GM12878 (cell line): ENCODE results near the gene MAP4K1. TPM values are rescaled to one million over a fixed set of nuclear protein-coding genes. Genes with fewer than 3 reads are reported as not detected.

Experiments
- ATAC-seq: fragments of 200-7000 bp; cut with Tn5 transposase; 3 replicates; pipeline ENCODE4 v1.9.1; 2020; ENCODE audit warnings: mild to moderate bottlenecking, moderate library complexity
- BruUV-seq: library from RNA; stranded (reverse); fragments of 400-500 nt; replicated peaks from 2 replicates; lab custom pipeline; 2021; lab: Mats Ljungman, UMichigan
- CTCF ChIA-PET: fragments of 300-600 bp; sonication (Branson Sonifier 250); formaldehyde crosslinking; extraction: SDS; loops from one replicate; lab custom pipeline; 2021; ENCODE audit warnings: inconsistent platforms; lab: Yijun Ruan, JAX
- POLR2A ChIA-PET: fragments of 350-600 bp; formaldehyde crosslinking; extraction: SDS; loops from one replicate; lab custom pipeline; 2021; ENCODE audit warnings: inconsistent platforms; lab: Charles Lee
- RAD21 ChIA-PET: fragments of 300-600 bp; sonication (Branson Sonifier 250); formaldehyde crosslinking; loops from one replicate; lab custom pipeline; 2023; ENCODE audit warnings: antibody characterized with exemption; ENCODE audit not compliant: unreplicated experiment; lab: Charles Lee
- SMC1A ChIA-PET: fragments of 300-600 bp; sonication (Branson Sonifier 250); formaldehyde crosslinking; loops from one replicate; lab custom pipeline; 2023; ENCODE audit not compliant: unreplicated experiment, uncharacterized antibody; lab: Charles Lee
- DNase-seq: peaks from one replicate; pipeline ENCODE4 v3.0.0-alpha.2; 2011; ENCODE audit warnings: low read depth, low spot score
- FAIRE-seq: peaks from 3 replicates; lab custom pipeline; 2011; peaks lifted over from hg19 to GRCh38; lab: Jason Lieb, UNC
- H2AFZ ChIP-seq: 2 replicates; pipeline ENCODE4 v1.6.0; 2011; ENCODE audit warnings: low read depth, low read length, control low read depth; ENCODE audit not compliant: control insufficient read depth
- H3K27ac ChIP-seq: 2 replicates; pipeline ENCODE4 v1.5.1; 2011; ENCODE audit warnings: control low read depth; ENCODE audit not compliant: control insufficient read depth, insufficient read depth
- H3K27me3 ChIP-seq, 2 experiments: replicated peaks in 1 of 2; 2 replicates each; pipeline versions ENCODE4 v1.6.0 to v1.6.1; 2011; ENCODE audit warnings: low read length in 1 of 2; ENCODE audit not compliant: control insufficient read depth in 2 of 2, insufficient read depth in 2 of 2
- H3K36me3 ChIP-seq, 2 experiments: 2 replicates each; pipeline ENCODE4 v1.5.1; 2011; ENCODE audit warnings: low read length in 1 of 2; ENCODE audit not compliant: control insufficient read depth in 2 of 2, insufficient read depth in 2 of 2
- H3K4me1 ChIP-seq: 2 replicates; pipeline ENCODE4 v1.6.1; 2011; ENCODE audit warnings: mild to moderate bottlenecking, low read length, moderate library complexity, mixed read lengths; ENCODE audit not compliant: control insufficient read depth, insufficient read depth
- H3K4me2 ChIP-seq: 2 replicates; pipeline ENCODE4 v1.6.0; 2011; ENCODE audit warnings: control low read depth; ENCODE audit not compliant: control insufficient read depth, insufficient read depth
- H3K4me3 ChIP-seq: fragments of 200-600 bp; sonication (generic); 2 replicates; pipeline ENCODE4 v1.5.1; 2016
- H3K79me2 ChIP-seq: 2 replicates; pipeline ENCODE4 v1.6.0; 2011; ENCODE audit warnings: low read length; ENCODE audit not compliant: control insufficient read depth, insufficient read depth
- H3K9ac ChIP-seq: 2 replicates; pipeline ENCODE4 v1.8.0; 2011; ENCODE audit warnings: low read length, control low read depth, mixed read lengths; ENCODE audit not compliant: control insufficient read depth, insufficient read depth
- H3K9me3 ChIP-seq: replicated peaks from 3 replicates; pipeline ENCODE4 v1.5.1; 2011; ENCODE audit warnings: mild to moderate bottlenecking, low read length; ENCODE audit not compliant: control insufficient read depth, insufficient read depth
- H4K20me1 ChIP-seq: 2 replicates; pipeline ENCODE4 v1.6.0; 2011; ENCODE audit not compliant: control insufficient read depth, insufficient read depth
- ELK1 ChIP-seq: IDR thresholded peaks from 2 replicates; pipeline ENCODE4 v1.6.1; 2012; ENCODE audit warnings: low read depth, low read length, improper control_type of control experiment
- MTA2 ChIP-seq: fragments of 450-650 bp; IDR thresholded peaks from 2 replicates; pipeline ENCODE4 v1.6.1; 2016; ENCODE audit warnings: low read depth, mild to moderate bottlenecking, moderate library complexity
- NBN ChIP-seq: fragments of 450-650 bp; IDR thresholded peaks from 2 replicates; pipeline ENCODE4 v1.6.1; 2016
- PML ChIP-seq: IDR thresholded peaks from 2 replicates; pipeline ENCODE4 v1.6.1; 2012; ENCODE audit warnings: low read length, inconsistent platforms
- POLR2A ChIP-seq: IDR thresholded peaks from 2 replicates; pipeline ENCODE4 v1.6.1; 2011; ENCODE audit warnings: low read depth, mild to moderate bottlenecking, low read length
- PRDM15 ChIP-seq: fragments of 450-650 bp; formaldehyde crosslinking; IDR thresholded peaks from 2 replicates; pipeline ENCODE4 v1.4.0; 2020; ENCODE audit warnings: mild to moderate bottlenecking, moderate library complexity
- TCF7 ChIP-seq: IDR thresholded peaks from 2 replicates; pipeline ENCODE4 v1.6.1; 2014; ENCODE audit warnings: antibody characterized with exemption, borderline replicate concordance
- ZZZ3 ChIP-seq: IDR thresholded peaks from 2 replicates; pipeline ENCODE4 v1.6.1; 2011; ENCODE audit warnings: low read depth; ENCODE audit not compliant: control insufficient read depth, insufficient read length
- WGBS: methylation state at CpG from one replicate; pipeline ENCODE4 v1.1.6; 2016; ENCODE audit warnings: low lambda C conversion rate; ENCODE audit not compliant: insufficient replicate concordance, insufficient coverage; ENCODE audit errors: missing lambda C conversion rate; 5-methylcytosine and 5-hydroxymethylcytosine counted together
- in situ Hi-C: fragments of 300-500 bp; cut with MboI; formaldehyde crosslinking; loops from 9 replicates; pipeline ENCODE4 v1.14.3; 2018; ENCODE audit warnings: mixed read lengths
- intact Hi-C: fragments of 100-400 bp; cut with micrococcal nuclease; formaldehyde crosslinking; loops from one replicate; pipeline ENCODE4 v1.14.2; 2022; ENCODE audit not compliant: unreplicated experiment
- polyA plus RNA-seq, 11 experiments: library from polyadenylated mRNA; depleted of rRNA in 4 of 11; unstranded in 6 of 11; stranded (reverse) in 5 of 11; fragments of >200 nt; fragmentation: Nextera tagmentation in 4 of 11; fragmentation: Illumina TruSeq in 1 of 11; extraction: Ambion mirVana in 4 of 11; extraction: Trizol in 1 of 11; gene quantifications; 1 replicate in 1 of 11; 2 replicates in 10 of 11; pipeline versions ENCODE4 v1.2.1 to v1.2.3, GENCODE V29; 2011 to 2016; ENCODE audit warnings: inconsistent platforms in 2 of 11, missing spikeins in 2 of 11, low read depth in 1 of 11
- total RNA-seq, 4 experiments: library from RNA; depleted of rRNA in 3 of 4; stranded (reverse); fragments of >200 nt in 3 of 4; fragmentation: Illumina TruSeq in 1 of 4; extraction: Trizol in 1 of 4; gene quantifications; 2 replicates each; pipeline versions ENCODE4 v1.2.1 to v1.2.3, GENCODE V29; 2013 to 2021

Gene MAP4K1
- total and polyA plus RNA-seq, 10 of the 15 experiments (the other 5 are each of a cell fraction or from before 2014, with no cell fraction given) = 39.2 to 306 (median 140) TPM

DNA sequence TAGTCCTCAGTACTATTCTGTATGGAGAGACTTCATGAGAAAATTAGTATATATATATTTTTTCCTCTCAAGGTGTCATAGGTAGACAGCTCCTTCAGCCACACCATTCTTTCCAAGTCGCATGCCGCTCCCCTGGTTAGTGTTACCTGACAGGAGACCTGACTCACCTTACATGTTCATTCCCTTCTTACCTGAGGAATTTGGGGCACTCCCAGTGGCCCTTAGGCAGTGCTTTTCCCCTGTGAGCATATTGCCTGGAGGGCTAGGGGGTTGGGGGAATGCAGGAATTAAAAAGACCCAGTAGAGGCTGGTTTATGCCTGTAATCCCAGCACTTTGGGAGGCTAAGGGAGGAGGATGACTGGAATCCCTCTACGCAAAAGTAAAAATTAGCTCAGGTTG, 20.7 kb upstream of the MAP4K1 start:
- no peak for FAIRE-seq
- in situ Hi-C loops (loop anchor here (25.0 kb wide), 1 partner anchor 226 kb away; the partner anchor contains the start of gene FAM98C), intact Hi-C loops (no loop called here)
- WGBS = 98% methylated on average over 3 of the region's 3 CpGs
- no peaks in the 10 kb centered on the region for H3K9me3 ChIP-seq
- TF ChIP-seq PML = no peak
- TF ChIP-seq MTA2 = no peak
- TF ChIP-seq NBN = no peak
- 0 out of 2 replicates have a peak, but pooled peaks have one; percentile 21 for TF ChIP-seq POLR2A
- TF ChIP-seq ZZZ3 = no peak
- TF ChIP-seq PRDM15 (CRISPR knock-in tag) = no peak
- TF ChIP-seq ELK1 = no peak
- TF ChIP-seq TCF7 = no peak
- no peak overlapping the region for H3K4me3 ChIP-seq
- ChIA-PET RAD21 (interaction anchor here (1.1 to 1.4 kb wide), 3 partner anchors 9 to 291 kb away, joined by 3 to 7 read pairs (median 7); partner anchors contain the start of genes ACTN4, MRPS12 and SARS2), POLR2A (interaction anchor here (0.8 kb wide), 1 partner anchor 32 kb away, joined by 4 read pairs; no protein-coding TSS in a partner anchor), SMC1A (interaction anchor here (0.9 to 7.4 kb wide), 3 partner anchors 9 to 93 kb away, joined by 4 to 102 read pairs (median 4); partner anchors contain the start of gene ACTN4), CTCF (interaction anchor here (0.6 to 2.1 kb wide), 7 partner anchors 9 to 292 kb away, joined by 3 to 9 read pairs (median 3); partner anchors contain the start of genes ACTN4, MRPS12 and SARS2)
- peaks cover 10 to 17% of the 10 kb centered on the region in 2 experiments for H3K36me3 ChIP-seq
- H3K4me1 ChIP-seq = peaks cover 15% of the 10 kb centered on the region
- no TSS peak for BruUV-seq
- no peak overlapping the region for H2AFZ ChIP-seq
- no peaks in the 10 kb centered on the region for H3K79me2 ChIP-seq
- no peak overlapping the region for H3K27ac ChIP-seq
- no peak for DNase-seq
- H4K20me1 ChIP-seq = no peaks in the 10 kb centered on the region
- H3K4me2 ChIP-seq = no peak overlapping the region
- ATAC-seq = no peak
- H3K27me3 ChIP-seq = no peaks in the 10 kb centered on the region
- H3K9ac ChIP-seq = no peak overlapping the region
